H7 (cell line): ENCODE measurements around the gene ABHD2. TPM values are rescaled to one million over a fixed set of nuclear protein-coding genes. Genes with fewer than 3 reads are reported as not detected.
"Not testable (repeated sequence)": the region's sequence is repeated elsewhere in the genome, so short reads cannot be mapped to it uniquely, and the experiment has no call there.

Source experiments
- DNase-seq: peaks from one replicate; pipeline ENCODE4 v3.0.0; 2012
- H3K27me3 ChIP-seq: 2 replicates; pipeline ENCODE4 v1.6.0; 2011; ENCODE audit warnings: mild to moderate bottlenecking, low read length; ENCODE audit not compliant: control insufficient read depth, insufficient read depth
- H3K36me3 ChIP-seq: replicated peaks from 2 replicates; pipeline ENCODE4 v1.5.1; 2011; ENCODE audit warnings: low read length; ENCODE audit not compliant: control insufficient read depth, insufficient read depth
- H3K4me3 ChIP-seq: 2 replicates; pipeline ENCODE4 v1.5.1; 2011; ENCODE audit warnings: low read depth, mild to moderate bottlenecking, control low read depth, low read length, moderate library complexity; ENCODE audit not compliant: insufficient read depth
- total RNA-seq: library from RNA; depleted of rRNA; stranded (reverse); fragments of >200 nt; shearing (Covaris generic); gene quantifications from 2 replicates; pipeline ENCODE4 v1.2.3, GENCODE V29; 2014

ABHD2 gene
- total RNA-seq, 1 experiment from 2014 or later = 14.9 TPM

- Histone ChIP-seq H3K27me3 (no peaks in the 10 kb centered on the region), H3K4me3 (no peak overlapping the region)
- no peak for DNase-seq
Measured at GRCh38 chr15:89217686-89218376, 129.6 kb downstream of the ABHD2 start.

DNA sequence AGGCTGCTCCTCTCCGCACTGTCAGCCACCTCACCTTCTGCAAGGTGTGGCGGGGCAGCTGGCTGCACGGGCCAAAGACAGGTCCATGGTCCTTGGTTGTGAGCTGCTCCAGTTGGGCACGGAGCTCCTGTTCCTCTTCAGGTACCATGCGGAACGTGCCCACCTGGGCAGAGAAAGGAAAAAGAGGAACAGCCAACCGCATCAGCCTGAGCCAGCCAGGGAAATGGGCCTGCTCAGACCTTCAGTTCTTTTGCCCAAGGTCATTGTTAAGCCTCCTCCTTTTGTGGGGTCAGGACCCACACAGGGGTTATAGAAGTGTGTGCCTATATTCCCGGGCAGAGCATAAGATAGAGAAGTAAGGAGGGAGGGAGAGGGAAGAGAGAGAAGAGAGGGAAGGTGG lies 130.3 kb downstream of the ABHD2 start:
- H3K27me3 ChIP-seq = no peaks in the 10 kb centered on the region
- H3K4me3 ChIP-seq = no peak overlapping the region
- H3K36me3 ChIP-seq = no peaks in the 10 kb centered on the region
- peak; percentile 14 for DNase-seq

More at GRCh38 chr15:89217686-89218376, 129.6 kb downstream of the ABHD2 start:
- H3K36me3 ChIP-seq = no peaks in the 10 kb centered on the region

DNA sequence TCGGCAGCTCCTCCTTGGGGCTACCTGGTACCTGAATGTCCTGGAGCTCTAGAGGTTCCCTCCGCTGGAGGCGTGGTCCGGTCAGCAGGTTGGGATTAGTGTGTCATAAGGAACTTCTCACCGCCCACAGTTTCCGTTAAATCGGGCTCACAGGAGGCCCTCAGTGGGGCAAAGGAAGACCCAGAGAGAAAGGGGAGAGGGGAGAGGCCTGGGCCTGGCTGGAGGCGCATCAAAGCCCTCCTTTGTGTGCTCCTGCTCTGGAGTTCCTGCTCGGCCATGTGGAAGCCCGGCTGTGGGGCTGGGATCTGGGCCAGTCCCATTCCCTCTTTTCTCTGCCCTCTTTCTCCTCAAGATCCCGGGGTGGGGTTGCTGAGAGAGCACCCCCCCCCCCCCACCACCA lies 133.3 kb downstream of the ABHD2 start, which contains the start of gene RLBP1:
TSS of gene RLBP1 (minus strand) at position 37 of the 400 bp plus-strand sequence. CDS start 2,604 bp downstream, outside the sequence.
- no peaks in the 10 kb centered on the region for H3K27me3 ChIP-seq
- H3K36me3 ChIP-seq = no peaks in the 10 kb centered on the region
- H3K4me3 ChIP-seq = no peak within 1 kb of the TSS
- DNase-seq = peak; percentile 36

GRCh38 chr15:89225588-89225987 lies 137.3 kb downstream of the ABHD2 start:
- no peaks in the 10 kb centered on the region for H3K36me3 ChIP-seq
- no peak overlapping the region for H3K4me3 ChIP-seq
- DNase-seq = no peak
- H3K27me3 ChIP-seq = no peaks in the 10 kb centered on the region

DNA sequence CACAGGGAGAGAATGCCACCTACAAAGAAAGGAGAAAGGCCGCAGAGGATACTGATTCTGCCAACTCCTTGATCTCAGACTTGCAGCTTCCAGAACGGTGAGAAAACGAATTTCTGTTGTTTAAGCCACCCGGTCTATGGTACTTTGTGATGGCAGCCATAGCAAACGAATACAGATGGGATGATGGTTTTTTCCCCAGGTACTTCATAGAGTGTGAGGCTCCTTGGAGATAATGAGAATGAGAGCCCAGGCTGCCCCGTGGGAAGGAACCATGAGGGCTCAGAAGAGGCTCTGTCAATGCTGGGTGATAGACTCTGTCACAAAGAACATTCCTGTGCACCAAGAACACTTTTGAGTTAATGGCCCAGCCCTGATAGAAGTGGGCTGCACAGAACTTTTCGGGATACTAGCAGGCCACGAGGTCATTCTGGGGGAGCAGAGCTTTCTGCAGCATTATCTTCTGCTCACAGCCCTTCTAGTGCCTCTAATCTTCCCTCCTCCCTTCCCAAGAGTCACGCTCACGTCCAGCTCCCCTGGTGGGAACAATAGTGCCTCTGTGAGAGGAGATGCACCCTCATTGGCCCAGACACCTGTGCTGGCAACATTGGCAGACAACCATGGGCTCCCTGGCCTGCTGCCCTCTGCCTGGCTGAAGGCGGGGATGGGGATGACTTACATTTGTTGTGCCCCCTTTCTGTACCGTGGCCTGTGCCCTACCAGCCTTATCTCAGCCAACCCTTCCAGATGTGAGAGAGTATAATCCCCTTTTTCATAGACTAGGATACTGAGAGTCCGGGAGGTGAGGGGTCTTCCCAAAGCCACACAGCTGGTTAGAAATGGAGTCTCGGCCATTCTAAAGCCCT lies 138.3 kb downstream of the ABHD2 start:
- Histone ChIP-seq H3K36me3 (no peaks in the 10 kb centered on the region), H3K27me3 (no peaks in the 10 kb centered on the region), H3K4me3 (no peak overlapping the region)
- no peak for DNase-seq

GRCh38 chr15:89227425-89227824 lies 139.2 kb downstream of the ABHD2 start:
- Histone ChIP-seq H3K4me3 (no peak overlapping the region), H3K27me3 (no peaks in the 10 kb centered on the region), H3K36me3 (no peaks in the 10 kb centered on the region)
- DNase-seq = no peak

DNA sequence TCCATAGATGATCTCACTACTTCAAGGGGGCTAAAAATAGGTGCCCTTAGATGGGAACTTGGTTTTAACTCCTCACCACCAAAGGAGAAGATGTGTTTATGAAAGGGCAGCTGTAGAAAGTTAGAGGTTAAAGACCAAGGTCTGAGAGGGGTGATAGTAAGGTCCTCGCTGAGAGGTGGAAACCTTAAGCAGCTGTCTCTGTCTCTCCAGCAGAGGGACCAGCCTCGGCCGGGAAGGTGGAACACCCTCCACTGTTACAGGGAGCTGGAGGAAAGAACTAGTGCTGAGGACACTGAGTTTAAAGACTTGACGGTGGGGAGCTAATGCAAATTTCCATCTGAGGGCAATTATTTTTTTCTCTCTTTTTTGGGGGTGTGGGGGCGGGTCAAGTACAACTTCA lies 142.0 kb downstream of the ABHD2 start:
- peak; percentile 49 for DNase-seq
- H3K36me3 ChIP-seq = no peaks in the 10 kb centered on the region
- H3K4me3 ChIP-seq = no peak overlapping the region
- no peaks in the 10 kb centered on the region for H3K27me3 ChIP-seq

- H3K36me3 ChIP-seq = no peaks in the 10 kb centered on the region
- no peak overlapping the region for H3K4me3 ChIP-seq
- no peaks in the 10 kb centered on the region for H3K27me3 ChIP-seq
- no peak for DNase-seq
Measured at GRCh38 chr15:89231832-89232231, 143.6 kb downstream of the ABHD2 start.

GRCh38 chr15:89239883-89240810 lies 151.9 kb downstream of the ABHD2 start:
- not testable (repeated sequence) for H3K4me3 ChIP-seq, DNase-seq, H3K36me3 ChIP-seq, H3K27me3 ChIP-seq

DNA sequence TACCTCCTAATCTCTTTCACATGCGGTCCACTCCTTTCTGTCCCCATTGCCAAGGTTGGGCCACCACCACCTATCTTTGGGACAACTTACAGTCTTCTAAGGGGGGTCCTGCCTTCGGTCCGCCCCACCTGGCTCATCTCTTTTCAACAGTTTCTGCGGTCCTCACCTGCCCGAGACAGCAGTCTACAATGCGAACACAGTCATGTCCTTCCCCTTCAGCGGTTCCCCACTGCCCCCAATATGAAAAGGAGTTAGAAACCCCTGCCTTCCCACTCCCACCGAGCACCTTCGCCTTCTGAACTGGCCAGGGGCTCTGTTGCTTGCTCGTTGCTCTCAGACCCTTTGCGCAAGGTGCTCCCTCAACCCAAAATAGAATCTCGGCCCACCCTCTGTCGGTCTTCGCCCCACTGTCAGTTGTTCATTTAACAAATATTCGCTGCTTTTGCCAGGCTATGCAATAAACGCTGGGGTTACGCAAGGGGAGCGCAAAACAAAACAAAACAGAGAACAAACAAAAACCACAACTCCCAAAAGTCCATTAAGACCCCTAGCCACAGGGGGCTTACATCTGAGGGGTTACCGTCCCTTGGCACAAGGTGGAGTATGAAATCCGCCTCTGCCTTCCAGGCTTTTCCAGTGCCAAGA lies 154.9 kb downstream of the ABHD2 start:
- peak overlapping the region; percentile 98 for H3K4me3 ChIP-seq

DNA sequence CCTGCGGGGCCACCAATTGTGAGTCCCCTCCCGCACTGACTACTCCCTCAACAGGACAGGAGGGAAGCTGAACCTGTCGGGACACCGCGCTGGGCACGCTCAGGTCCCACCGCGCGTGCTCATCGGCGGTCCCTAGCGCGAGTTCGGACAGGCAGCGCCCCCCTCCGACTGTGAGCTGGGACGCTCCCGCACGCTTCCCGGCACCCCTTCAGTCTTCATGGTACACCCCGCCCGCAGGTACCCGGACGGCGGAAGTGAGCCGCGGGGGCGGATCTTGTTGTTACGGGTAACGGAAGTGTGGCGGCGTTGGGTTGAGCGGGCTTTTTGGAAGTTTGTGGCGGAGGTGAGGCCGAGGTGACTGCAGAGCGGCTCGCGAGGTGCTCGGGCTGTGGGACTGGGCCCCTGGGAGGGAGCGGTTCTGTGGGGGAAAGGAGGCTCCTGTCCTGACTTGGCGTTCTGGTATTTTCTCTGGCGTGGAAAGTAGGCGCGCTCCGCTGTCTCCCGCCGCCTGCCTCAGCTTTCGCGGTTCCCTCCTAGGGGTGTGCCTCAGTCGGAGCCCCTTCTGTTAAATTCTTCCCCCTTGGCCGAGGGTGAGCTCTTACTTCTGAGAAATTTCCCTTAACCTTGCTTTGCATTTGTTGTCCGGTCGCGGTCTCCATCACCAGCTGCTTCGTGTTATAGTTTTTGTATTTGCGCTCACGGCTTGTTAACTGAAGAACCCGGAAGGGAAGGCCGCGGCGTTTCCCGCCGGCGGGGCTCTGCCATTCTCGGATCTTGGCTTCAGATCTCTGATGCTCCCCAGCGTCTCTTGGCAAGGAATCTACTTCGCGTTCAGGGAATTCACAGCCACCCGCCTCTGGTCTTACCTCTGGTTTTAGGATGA lies 155.7 kb downstream of the ABHD2 start, which contains the start of gene FANCI:
TSS of gene FANCI (plus strand) at position 289 of the 883 bp plus-strand sequence. CDS start 3,669 bp downstream, outside the sequence.
- Histone ChIP-seq H3K36me3 (peaks cover 7% of the 10 kb centered on the region), H3K4me3 (peak within 1 kb of the TSS; percentile 98), H3K27me3 (no peaks in the 10 kb centered on the region)
- peak; percentile 96 for DNase-seq

More for the DNA sequence above, 154.9 kb downstream of the ABHD2 start:
- Histone ChIP-seq H3K27me3 (no peaks in the 10 kb centered on the region), H3K36me3 (peaks cover 5% of the 10 kb centered on the region)
- peak; percentile 23 for DNase-seq

- Histone ChIP-seq H3K27me3 (no peaks in the 10 kb centered on the region), H3K4me3 (peak overlapping the region; percentile 98), H3K36me3 (peaks cover 8% of the 10 kb centered on the region)
- no peak for DNase-seq
Measured at GRCh38 chr15:89244574-89244903, 156.3 kb downstream of the ABHD2 start.

- Histone ChIP-seq H3K4me3 (no peak overlapping the region), H3K27me3 (no peaks in the 10 kb centered on the region), H3K36me3 (peaks cover 8% of the 10 kb centered on the region)
- DNase-seq = no peak
Measured at GRCh38 chr15:89247446-89247845, 159.2 kb downstream of the ABHD2 start.
